HG03159 (cell line): ENCODE data around the gene TGM5.

Experiments
- ATAC-seq: cut with Tn5 transposase; IDR thresholded peaks from one replicate; pipeline ENCODE4 v1.9.1; 2021; ENCODE audit warnings: mild to moderate bottlenecking, moderate library complexity; ENCODE audit not compliant: unreplicated experiment

The TGM5 gene

GRCh38 chr15:43219929-43220928, 46.5 kb downstream of the TGM5 start:
- no peak for ATAC-seq

GRCh38 chr15:43218908-43219706, 47.6 kb downstream of the TGM5 start:
- no peak for ATAC-seq

- ATAC-seq = no peak
These were observed 50.8 kb downstream of the TGM5 start for GRCh38 chr15:43215961-43216360.

- ATAC-seq = no peak
These were observed 52.0 kb downstream of the TGM5 start for GRCh38 chr15:43214592-43215295.

GRCh38 chr15:43214169-43214568, 52.6 kb downstream of the TGM5 start:
- no peak for ATAC-seq

- ATAC-seq = no peak
These were observed 53.3 kb downstream of the TGM5 start for GRCh38 chr15:43213466-43213865.

- no peak for ATAC-seq
These were observed 53.8 kb downstream of the TGM5 start for GRCh38 chr15:43212951-43213350.

GRCh38 chr15:43212299-43212698, 54.4 kb downstream of the TGM5 start:
- no peak for ATAC-seq

GRCh38 chr15:43211224-43211735, 55.4 kb downstream of the TGM5 start:
- no peak for ATAC-seq

- no peak for ATAC-seq
These were observed 55.9 kb downstream of the TGM5 start for GRCh38 chr15:43210807-43211206.

GRCh38 chr15:43210172-43210745, 56.5 kb downstream of the TGM5 start:
- ATAC-seq = no peak

- no peak for ATAC-seq
These were observed 57.5 kb downstream of the TGM5 start for GRCh38 chr15:43209059-43209824.

GRCh38 chr15:43208052-43209002, 58.4 kb downstream of the TGM5 start:
- ATAC-seq = no peak

- no peak for ATAC-seq
These were observed 59.7 kb downstream of the TGM5 start for GRCh38 chr15:43207024-43207423.

GRCh38 chr15:43206054-43206453, 60.7 kb downstream of the TGM5 start:
- no peak for ATAC-seq

GRCh38 chr15:43204016-43204901, 62.5 kb downstream of the TGM5 start:
- no peak for ATAC-seq

GRCh38 chr15:43199945-43200488, 66.7 kb downstream of the TGM5 start:
- no peak for ATAC-seq
